ENCODE measurements around the gene ZSCAN21.
A peak's percentile ranks its signal among the peaks of the same experiment; 100 is the strongest.
"Not testable (repeated sequence)": the region's sequence is repeated elsewhere in the genome, so short reads cannot be mapped to it uniquely, and the experiment has no call there.

ZSCAN21 gene

GRCh38 chr7:100049441-100050291 is at the start of gene ZSCAN21:
ZSCAN21 (plus strand) TSS chr7:100049774; CDS start chr7:100057007, 7,233 bp downstream.
- DNase-seq, result peak; percentile 85

- DNase-seq, result no peak
Measured at GRCh38 chr7:100000239-100000638, 49.3 kb upstream of the ZSCAN21 start.

- DNase-seq, result no peak
Measured at GRCh38 chr7:100003711-100004661, 45.6 kb upstream of the ZSCAN21 start.

- DNase-seq, result no peak
Measured at GRCh38 chr7:100007887-100008286, 41.7 kb upstream of the ZSCAN21 start.

- no peak for DNase-seq
Measured at GRCh38 chr7:100008525-100008924, 41.0 kb upstream of the ZSCAN21 start.

GRCh38 chr7:100009952-100010351 is 39.6 kb upstream of the ZSCAN21 start:
- not testable (repeated sequence) for DNase-seq

GRCh38 chr7:100010901-100011300 is 38.7 kb upstream of the ZSCAN21 start:
- DNase-seq, result no peak

- DNase-seq, result no peak
Measured at GRCh38 chr7:100011516-100011915, 38.1 kb upstream of the ZSCAN21 start.

- DNase-seq, result not testable (repeated sequence)
Measured at GRCh38 chr7:100012385-100013327, 36.9 kb upstream of the ZSCAN21 start.

GRCh38 chr7:100013328-100013676 is 36.3 kb upstream of the ZSCAN21 start:
- DNase-seq, result no peak

GRCh38 chr7:100015232-100016214 is 34.1 kb upstream of the ZSCAN21 start, which contains the start of gene ZKSCAN1:
ZKSCAN1 (plus strand) TSS chr7:100015596; CDS start chr7:100023507, 7,911 bp downstream.
- peak; percentile 94 for DNase-seq

- DNase-seq, result peak; percentile 7
Measured at GRCh38 chr7:100016215-100016901, 33.2 kb upstream of the ZSCAN21 start.

- no peak for DNase-seq
Measured at GRCh38 chr7:100017300-100017699, 32.3 kb upstream of the ZSCAN21 start.

- DNase-seq, result no peak
Measured at GRCh38 chr7:100017875-100018274, 31.7 kb upstream of the ZSCAN21 start.

- DNase-seq, result no peak
Measured at GRCh38 chr7:100019908-100020307, 29.7 kb upstream of the ZSCAN21 start.

GRCh38 chr7:100021297-100021696 is 28.3 kb upstream of the ZSCAN21 start:
- no peak for DNase-seq

- no peak for DNase-seq
Measured at GRCh38 chr7:100022621-100023020, 27.0 kb upstream of the ZSCAN21 start.

GRCh38 chr7:100023526-100023925 is 26.0 kb upstream of the ZSCAN21 start:
- no peak for DNase-seq

GRCh38 chr7:100024020-100024619 is 25.5 kb upstream of the ZSCAN21 start:
- no peak for DNase-seq

- no peak for DNase-seq
Measured at GRCh38 chr7:100027197-100027596, 22.4 kb upstream of the ZSCAN21 start.
